Fibroblast of peridontal ligament (primary cell): ENCODE results near the gene CCDC12.

Experiments used
- DNase-seq: peaks from one replicate; pipeline ENCODE4 v3.0.0-alpha.2; 2010; ENCODE audit errors: extremely low read depth

CCDC12 gene

DNA sequence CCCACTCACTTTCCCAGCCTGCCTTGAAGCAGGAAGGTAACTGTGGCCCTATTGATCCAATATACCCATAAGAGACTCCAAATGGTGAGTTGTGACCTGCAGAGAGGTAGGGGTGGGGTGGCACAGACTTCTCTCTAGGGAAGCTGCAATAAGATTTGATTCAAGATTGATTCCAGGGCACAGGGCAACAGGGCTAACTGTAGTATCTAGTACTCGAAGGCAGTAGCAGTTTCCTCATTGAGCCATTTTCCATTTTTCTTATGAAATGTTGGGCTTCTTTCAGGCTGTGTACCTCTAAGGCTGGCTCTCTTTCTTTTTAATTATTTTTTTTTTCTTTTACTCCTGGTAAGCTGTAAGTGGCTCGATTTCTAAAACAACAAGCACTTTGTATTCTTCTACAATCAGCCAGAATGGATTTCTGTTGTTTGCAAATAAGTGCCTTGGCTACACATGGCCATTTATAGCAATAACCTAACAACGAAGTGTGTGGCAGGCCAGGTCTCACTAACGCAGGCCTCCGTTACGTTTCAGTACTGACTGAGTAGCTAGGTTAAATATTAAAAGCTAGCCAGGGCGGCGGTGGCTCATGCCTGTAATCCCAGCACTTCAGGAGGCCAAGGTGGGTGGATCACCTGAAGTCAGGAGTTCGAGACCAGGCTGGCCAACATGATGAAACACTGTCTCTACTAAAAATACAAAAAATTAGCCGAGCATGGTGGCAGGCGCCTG lies 19.3 kb downstream of the CCDC12 start:
- DNase-seq, result no peak

DNA sequence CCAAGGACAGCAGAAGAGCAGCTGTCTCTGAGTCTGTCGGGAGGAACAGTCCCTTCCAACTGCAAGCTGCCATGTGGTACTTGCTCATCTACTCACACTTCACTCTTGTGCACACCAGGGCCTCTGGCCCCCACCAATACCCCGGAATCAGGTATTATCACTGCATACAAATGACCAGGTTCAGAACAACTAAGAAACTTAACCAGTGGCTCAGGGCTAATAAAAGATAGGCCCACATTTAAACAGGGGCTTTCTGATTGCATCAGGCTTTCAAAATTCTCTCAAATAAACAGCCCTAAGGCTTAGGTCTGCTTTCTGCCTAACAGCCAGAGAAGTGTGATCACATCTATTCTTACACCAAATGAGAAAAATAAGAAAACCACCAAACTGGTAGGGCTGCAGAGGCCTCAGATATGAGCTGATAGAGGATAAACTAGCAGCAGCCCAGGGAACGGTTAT lies 20.7 kb downstream of the CCDC12 start:
- DNase-seq, result no peak

DNA sequence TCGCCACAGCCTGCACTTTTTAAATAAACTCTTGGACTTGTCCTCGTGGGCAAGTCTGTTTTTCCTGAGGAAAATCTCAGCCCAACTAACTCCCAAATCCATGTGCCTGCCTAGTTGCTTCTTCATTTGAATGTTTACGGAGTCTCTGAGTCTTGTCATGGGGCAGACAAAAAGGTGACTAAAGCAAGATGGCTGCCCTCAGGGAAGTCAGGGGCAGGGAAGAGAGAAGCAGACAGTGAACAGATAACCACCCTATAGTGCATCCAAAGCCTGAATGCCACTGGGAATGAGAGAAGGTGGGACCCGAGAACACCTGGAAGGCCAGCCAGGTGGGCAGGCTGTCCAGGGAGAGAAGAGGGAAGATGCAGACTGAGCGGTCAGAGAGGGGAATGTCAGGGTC lies 21.4 kb downstream of the CCDC12 start:
- DNase-seq, result no peak

DNA sequence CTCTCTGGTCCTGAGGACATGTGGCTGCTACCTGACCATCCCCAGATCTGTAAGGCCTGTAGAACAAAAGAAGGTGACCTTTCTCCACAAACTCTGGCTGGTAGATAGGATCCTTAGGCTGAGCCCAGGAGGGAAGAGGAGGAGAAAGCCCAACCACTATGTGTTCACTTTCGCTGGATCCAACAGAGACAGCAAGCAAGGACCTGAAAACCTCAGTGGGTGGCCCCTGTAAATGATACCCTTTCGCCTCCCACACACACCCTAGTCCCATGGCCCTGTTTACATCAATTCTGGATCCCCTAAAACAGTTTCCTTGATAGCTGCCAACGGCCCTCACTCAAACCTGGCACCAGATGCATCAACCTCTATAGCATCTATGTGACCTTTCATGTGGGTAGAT lies 22.4 kb downstream of the CCDC12 start:
- no peak for DNase-seq

DNA sequence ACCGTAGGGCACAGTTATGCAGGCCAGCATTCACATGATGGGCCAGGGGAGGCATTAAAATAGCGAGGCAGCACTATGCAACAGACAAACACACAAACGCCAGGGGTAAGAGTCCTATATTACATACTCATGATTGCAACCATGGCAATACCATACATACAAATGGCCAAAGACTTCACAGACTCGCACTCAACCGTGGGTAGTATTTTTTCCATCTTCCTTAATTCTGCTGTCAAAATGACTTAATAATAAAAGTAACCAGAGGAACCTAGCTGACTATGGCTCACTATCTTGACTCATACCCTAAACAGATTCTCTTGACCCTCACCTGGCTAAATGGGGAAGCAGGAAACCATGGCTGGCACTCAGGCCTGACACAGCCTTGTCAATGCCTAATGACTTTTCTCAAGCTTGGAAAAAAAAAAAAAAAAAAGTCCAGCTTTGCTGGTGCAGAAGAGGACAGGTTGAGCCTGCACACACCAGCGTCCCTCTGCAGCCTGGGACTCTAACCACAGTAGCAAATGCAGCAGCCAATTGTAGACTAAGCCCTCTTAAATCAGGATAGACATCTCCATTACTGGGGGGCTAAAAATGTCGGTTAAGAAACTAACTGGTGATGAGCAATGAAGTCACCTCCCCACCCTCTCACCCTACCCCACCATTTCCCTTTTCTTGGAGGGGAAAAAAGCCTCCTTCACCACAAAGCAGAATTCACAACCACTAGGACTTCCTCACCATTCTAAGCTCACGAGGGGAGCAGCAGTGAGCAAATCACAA lies 23.1 kb downstream of the CCDC12 start:
- no peak for DNase-seq

DNA sequence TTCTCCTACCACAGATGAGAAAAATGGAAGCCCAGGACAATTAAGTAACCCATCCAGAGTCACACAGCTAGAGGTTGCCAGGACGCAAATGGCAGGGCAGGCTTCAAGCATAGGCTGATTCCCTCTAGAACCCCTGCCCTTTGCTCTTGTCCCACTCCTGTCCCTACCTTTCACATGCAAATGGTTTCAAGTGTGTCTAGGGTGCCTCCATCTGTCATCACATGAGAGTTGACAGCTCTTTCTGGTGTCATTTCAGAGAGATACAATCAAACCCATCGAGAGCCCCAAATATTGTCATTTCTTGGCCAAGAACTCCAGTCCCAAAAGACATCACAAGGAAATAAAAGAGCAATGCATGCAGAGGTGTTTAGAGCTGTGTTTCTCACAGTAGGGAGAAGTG lies 23.7 kb downstream of the CCDC12 start:
- no peak for DNase-seq

DNA sequence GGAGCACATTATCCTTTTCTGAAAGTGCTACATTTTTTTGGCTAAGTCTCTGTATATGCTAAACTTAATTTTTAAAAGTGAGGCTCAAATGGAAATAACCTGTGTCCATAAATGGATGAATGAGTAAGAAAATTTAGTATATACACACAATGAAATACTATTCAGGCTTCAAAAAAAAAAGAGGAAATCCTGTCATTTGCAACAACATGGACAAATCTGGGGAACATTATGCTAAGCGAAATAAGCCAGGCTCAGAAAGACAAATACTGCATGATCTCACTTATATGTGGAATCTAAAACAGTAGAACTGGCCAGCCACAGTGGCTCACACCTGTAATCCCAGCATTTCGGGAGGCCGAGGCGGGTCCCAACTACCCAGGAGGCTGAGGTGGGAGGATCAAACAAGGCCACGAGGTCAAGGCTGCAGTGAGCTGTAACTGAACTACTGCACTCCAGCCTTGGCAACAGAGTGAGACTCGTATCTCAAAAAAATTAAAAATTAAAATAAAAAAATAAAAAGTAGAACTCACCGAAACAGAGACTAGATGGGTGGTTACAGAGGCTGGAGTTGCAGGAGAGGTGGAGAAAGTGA lies 25.8 kb downstream of the CCDC12 start:
- DNase-seq, result no peak

DNA sequence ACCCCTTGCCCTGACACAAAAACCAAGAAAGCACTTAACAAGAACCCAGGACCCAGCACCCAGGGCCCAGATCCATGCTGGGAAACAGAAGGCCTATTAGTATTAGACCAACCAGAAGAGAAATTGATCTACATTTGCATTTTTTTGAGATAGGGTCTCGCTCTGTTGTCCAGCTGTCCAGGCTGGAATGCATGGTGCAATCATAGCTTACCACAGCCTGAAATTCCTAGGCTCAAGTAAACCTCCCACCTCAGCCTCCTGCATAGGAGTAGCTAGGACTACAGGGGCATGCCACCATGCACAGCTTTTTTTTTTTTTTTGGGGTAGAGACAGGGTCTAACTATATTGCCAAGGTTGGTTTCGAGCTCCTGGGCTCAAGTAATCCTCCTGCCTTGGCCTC lies 26.4 kb downstream of the CCDC12 start:
- DNase-seq, result no peak

DNA sequence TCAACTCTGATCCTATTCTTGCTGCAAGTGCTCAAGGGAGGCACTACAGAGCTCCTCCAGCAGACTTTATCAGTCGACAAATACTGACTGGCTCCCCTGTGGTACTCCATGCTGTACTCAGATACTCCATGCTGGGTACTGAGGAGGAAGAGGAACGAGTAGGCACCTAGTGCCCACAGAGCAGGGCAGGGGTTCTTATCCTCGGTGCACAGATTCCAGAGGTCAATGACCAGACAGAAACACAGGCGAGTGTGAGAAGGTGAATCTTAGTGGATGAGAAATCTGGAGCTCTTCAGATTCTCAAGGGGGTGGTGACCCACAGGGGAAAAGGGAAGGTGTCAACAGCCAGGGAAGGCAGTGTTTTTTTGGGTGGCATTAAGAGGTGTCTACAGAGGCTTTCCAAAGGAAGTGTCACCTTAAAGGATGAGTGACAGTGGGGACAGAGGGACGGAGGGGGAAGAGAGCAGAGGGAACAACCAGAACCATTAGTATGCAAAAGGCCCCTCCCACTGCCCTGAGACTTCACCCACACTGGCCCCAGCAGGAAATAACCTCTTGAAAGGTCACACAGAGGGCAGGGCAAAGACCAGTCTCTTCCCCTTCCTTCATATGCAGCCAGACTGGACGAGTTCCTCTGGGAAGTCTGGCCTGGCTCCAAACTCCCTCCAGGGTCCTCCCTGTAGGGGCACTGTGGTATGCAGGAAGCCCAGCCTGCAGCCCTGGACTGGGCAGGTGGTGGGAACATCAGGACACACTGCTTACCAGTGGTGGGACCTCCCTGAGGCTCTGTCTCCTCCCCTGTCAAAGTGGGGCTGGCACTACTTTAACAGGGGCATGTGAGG lies 27.5 kb downstream of the CCDC12 start:
- no peak for DNase-seq

DNA sequence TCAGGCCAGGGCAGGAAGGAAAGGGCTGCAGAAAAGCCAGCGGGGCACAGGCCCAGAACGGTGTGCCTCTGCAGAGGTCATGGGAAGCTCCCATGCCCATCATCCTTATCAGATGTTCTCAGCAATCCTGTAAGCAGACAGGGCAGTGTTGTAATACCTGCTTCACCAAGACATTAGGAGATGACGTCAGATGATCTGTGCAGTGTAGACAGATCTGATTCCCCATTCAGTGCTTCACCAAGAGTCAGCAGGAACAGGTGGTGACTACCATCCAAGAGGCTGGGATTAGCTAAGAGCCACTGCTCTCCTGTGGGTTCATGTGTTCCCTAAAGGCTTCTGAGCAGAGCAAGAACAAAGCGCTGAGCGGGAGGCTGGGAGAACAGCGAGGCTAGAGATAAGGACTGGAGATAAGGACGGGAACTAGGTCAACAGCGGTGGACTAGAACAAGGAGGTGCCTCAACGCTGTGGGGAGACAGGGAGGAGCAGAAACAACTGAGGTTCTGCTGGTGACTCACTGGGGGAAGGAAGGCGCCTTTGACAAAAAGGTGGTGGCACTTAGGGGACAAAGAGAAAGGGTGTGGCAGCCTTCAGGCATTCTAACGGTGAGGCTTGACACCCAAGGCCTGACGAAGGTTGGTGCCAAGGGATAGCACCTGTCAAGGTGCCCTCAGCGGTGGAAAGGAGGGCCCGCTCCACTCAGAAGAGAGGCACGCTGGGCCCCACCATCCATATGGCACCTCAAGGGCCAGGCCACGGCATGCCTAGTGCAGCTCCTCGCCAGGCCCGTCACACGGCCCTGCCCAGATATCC lies 28.4 kb downstream of the CCDC12 start:
- no peak for DNase-seq

DNA sequence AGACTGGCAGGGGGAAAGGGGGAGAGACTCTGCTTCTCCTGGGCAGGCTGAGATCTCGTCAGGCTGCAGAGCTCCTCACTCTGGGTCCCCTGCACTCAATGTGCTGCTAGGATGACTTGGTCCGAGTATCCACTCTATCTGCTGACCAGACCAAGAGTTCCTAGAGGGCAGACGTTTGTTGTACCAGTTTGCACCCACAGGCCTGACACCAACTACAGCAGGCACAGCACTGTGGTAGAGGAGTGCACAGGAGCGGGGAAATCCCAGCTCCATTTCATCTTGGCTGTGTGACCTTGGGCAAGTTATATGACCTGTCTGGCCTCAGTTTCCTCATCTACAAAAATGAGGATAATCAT lies 29.0 kb downstream of the CCDC12 start:
- no peak for DNase-seq

DNA sequence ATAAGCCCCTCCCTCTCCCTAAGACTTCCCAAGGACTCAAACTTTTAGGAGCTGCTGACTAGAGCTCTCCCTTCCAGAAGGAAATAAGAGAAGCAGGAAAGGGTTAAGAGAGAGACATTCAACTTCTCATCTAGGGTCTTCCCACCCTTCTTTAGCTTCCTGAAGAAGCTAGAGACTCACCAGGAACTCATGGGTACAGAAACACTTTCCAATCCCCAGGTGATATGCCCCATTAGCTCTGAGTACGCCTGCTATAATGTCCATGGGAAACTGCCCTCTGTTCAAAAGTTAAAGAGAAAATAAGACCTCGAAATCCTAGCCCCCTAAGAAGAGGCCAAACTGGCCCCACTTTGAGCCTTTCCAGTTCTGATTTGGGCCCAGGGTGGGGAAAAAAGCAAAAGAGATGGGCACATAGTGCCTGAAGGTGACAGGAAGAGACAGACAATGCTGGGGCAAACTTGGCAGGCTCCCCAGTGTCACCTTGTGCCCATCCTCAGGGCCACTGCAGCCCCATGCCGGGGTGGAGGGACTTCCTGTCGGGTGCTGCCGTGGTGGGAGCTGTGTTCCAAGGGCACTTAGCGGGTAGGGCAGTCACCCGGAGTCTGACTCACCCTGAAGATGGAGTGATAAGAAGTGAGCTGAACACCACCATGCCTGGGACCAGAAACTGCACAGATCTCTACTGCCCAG lies 29.5 kb downstream of the CCDC12 start:
- DNase-seq, result no peak

DNA sequence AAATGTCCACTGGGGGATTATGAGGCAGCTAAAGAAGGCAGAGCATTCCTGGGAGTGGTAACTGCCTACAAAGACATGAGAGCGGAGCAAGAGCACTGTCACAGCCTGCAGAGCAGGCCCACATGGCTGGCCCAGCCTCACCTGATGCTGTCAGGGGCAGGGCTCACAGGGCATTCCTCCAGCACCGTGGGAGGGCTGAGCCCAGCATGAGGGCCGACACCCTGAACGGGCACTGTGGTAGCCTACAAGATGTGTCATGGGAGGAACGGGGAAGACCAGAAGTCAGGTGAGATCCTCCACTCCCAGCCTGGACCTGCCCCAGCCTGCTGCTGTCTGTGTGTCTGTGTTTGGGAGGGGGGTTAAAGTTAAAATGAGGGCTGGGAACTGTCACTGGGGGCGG lies 30.1 kb downstream of the CCDC12 start:
- no peak for DNase-seq

DNA sequence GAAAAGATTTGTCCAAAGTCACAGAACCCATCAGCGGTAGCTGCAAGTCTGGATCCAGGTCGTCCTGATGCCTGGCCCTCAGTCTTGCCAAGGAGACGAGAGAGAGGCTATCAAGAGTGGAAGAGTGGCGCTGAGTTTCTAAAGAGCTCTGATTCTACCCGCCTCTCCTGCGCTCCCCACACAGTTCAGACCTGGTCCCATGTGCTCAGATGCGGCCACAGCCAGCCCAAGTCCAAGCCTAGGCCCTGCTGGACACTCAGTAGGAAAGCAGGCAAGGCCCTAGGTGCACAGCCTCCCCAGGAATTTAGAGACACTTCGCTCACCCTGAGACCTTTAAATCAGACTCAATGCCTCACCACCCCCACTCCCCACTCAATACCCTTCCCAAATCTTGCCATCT lies 32.4 kb downstream of the CCDC12 start:
- no peak for DNase-seq

DNA sequence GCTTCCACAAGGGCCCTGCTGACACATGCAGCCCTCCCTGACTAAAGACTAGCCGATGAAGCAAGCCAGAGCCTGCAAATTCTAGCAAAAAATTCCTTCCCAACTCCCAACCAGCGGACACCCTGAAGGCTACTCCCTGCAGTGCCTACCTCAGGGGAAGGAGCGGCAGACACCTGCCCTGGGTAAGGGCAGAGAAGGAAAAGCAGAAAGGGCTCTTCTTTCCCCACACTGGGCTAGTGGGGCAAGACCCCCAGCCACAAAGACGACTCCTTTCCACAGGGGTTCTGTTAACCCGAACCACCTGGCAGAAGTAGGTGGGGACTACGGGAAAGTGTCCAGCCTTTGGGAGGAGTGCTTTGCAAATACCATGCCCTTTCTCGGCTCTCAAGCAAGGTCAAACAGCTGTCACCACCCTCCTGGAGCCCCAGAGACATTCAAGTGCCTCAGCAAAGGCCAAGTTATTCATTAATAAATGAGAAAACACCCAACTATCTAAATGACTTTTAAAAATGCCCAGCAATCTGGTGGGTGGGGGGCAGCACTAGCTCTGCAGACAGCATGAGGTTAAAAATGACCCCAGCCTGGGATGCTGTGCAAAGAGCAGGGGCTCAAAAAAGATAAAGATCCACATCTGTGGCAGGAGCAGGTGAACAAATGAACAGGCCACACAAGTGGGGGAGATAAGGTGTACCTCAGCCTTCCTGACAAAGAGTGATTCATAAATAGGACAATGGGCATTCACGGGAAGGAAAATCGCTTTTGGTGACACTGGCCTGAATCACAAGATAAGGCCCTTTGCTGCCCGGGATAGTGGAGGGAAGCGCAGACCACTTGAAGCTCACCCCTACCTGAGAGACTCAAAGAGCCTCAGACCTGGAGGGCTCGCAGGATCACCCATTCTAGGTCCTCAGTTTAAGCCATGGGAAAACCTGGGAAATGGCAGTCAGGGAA lies 33.0 kb downstream of the CCDC12 start:
- DNase-seq, result no peak

DNA sequence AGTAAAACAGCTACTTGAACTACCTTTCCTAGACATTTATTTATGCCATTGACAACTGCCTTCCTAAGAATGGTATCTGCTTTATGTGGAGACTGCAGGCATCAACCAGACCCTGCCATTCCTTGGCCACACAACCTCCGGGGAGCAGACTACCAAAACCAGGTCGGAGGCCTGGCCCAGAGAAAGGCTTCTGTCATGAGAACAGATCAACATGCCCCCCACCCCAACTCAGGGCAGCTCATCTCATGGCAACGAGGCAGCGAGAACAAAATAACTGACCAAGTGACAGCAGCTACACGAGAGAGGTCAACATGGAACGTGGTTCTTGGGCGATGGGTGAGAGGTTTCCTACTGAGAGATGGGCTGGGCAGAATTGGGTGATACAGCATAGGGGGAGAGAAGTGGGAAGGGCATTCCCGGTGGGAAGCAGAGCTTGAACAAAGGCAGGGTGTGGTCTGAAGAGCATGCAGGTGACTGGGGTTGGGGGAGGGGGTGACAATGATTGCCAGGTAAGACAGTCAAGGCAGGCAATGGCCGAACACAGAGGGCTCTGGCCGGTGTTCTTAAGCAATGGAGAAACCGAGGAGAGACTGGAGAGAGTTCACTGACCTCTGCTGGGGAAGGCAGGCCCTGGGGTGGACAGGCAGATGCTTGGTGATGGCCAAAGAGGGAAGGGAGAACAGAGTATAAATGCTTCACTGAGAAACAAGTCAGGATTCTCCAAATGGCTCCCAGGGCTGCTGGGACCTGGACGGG lies 33.9 kb downstream of the CCDC12 start:
- DNase-seq, result no peak

DNA sequence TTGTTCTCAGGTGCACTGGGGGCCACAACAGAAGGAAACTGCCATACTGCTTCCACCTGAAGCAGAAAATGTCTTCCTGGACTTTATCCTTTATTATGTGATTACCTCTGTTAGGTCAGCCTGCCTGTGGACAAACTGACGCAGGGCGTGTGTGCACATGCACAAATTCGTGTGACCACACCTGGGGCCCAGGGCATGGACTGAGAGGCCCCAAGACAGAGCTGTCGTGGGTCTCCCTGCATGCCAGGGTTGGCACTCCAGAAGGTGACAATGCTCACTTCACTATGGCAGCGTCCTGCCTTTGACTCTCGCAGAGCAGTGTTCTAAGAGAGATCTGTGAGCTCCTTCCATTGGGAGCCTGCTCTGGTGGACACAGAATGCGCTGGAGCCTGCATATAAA lies 34.5 kb downstream of the CCDC12 start:
- no peak for DNase-seq

DNA sequence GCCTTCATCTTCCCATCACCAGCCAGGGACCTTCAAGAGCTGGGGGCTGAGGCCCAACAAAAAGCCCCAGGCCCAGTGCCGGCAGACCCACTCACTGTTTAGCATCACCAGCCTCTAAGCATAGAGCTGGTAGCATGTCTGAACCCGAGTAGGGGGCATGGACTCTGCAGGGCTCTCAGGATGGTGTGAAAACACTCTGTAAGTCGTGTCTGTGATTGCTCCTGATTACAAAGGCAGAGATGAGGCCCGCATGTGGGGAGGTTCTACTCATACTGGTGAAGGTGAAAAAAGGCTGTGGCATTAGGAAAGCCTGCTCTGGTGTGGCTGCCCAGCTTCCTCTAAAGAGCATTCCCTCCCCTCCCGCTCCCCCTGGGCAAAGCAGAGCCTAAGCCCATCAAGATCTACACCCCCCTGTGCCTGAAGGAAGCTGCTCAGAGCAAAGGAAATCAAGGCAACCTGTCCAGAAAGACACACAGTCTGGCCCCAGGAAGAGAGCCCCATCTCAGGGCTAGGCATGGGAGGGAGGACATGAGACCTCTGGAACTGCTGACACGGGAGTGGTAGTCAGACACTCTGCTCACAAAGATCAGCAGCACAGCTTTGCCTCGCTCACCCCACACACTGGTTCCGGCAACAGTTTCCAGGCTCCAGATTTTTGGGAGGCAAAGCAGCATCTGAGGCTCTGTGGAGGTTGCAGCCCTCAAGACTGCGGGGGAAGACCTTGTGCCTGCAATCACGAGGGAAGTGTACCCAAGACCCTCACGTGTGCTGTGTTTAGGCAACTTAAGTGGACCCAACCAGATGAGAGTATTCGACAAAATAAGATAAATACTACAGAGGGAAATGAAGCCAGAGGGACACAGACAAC lies 36.7 kb downstream of the CCDC12 start:
- DNase-seq, result no peak
